WTC11 (cell line): ENCODE data around the gene FGFR1OP2.

Experiments
- ESRRA ChIP-seq: sonication (generic); formaldehyde crosslinking; IDR thresholded peaks from 2 replicates; pipeline ENCODE4 v1.8.1; 2022; ENCODE audit warnings: mild to moderate bottlenecking, missing genetic modification reagents, borderline replicate concordance
- FOXJ3 ChIP-seq: sonication (generic); formaldehyde crosslinking; IDR thresholded peaks from 2 replicates; pipeline ENCODE4 v1.9.0; 2021; ENCODE audit warnings: missing genetic modification reagents, mild to moderate bottlenecking, borderline replicate concordance
- PRDM15 ChIP-seq: sonication (generic); formaldehyde crosslinking; IDR thresholded peaks from 2 replicates; pipeline ENCODE4 v1.8.0; 2022; ENCODE audit warnings: missing genetic modification reagents
- TEAD4 ChIP-seq: sonication (generic); formaldehyde crosslinking; IDR thresholded peaks from 2 replicates; pipeline ENCODE4 v1.8.0; 2022; ENCODE audit warnings: mild to moderate bottlenecking, missing genetic modification reagents

GRCh38 chr12:27003421-27004381 lies 65.4 kb downstream of the FGFR1OP2 start:
- TF ChIP-seq PRDM15 = no peak
- no peak for TF ChIP-seq FOXJ3 (CRISPR knock-in tag)
- TF ChIP-seq ESRRA (CRISPR knock-in tag) = no peak
- TF ChIP-seq TEAD4 (CRISPR knock-in tag) = no peak
